HG02884 (cell line): ENCODE data around the gene GEMIN2.
"Not testable (repeated sequence)": the region's sequence is repeated elsewhere in the genome, so short reads cannot be mapped to it uniquely, and the experiment has no call there.

Experiments
- ATAC-seq: cut with Tn5 transposase; IDR thresholded peaks from one replicate; pipeline ENCODE4 v1.9.1; 2021; ENCODE audit warnings: mild to moderate bottlenecking, moderate library complexity; ENCODE audit not compliant: unreplicated experiment

GEMIN2 gene

GRCh38 chr14:39175445-39176262 is 61.5 kb downstream of the GEMIN2 start:
- peak; percentile 3 for ATAC-seq

- no peak for ATAC-seq
These were observed 62.4 kb downstream of the GEMIN2 start for GRCh38 chr14:39176263-39177167.

- ATAC-seq = no peak
These were observed 63.0 kb downstream of the GEMIN2 start for GRCh38 chr14:39177168-39177545.

- no peak for ATAC-seq
These were observed 64.9 kb downstream of the GEMIN2 start for GRCh38 chr14:39179042-39179441.

GRCh38 chr14:39180553-39180952 is 66.4 kb downstream of the GEMIN2 start:
- no peak for ATAC-seq

- no peak for ATAC-seq
These were observed 67.0 kb downstream of the GEMIN2 start for GRCh38 chr14:39181026-39181692.

- ATAC-seq = no peak
These were observed 67.5 kb downstream of the GEMIN2 start for GRCh38 chr14:39181693-39182047.

- no peak for ATAC-seq
These were observed 68.9 kb downstream of the GEMIN2 start for GRCh38 chr14:39182770-39183684.

- not testable (repeated sequence) for ATAC-seq
These were observed 69.5 kb downstream of the GEMIN2 start for GRCh38 chr14:39183685-39184003.

GRCh38 chr14:39184628-39185255 is 70.6 kb downstream of the GEMIN2 start:
- ATAC-seq = no peak

GRCh38 chr14:39185256-39186049 is 71.3 kb downstream of the GEMIN2 start:
- no peak for ATAC-seq
